ENCODE data around the gene SLC38A6.

SLC38A6 gene

GRCh38 chr14:61033054-61033453, 52.0 kb downstream of the SLC38A6 start:
- Histone ChIP-seq H4K20me1 (ENCODE audit: insufficient read depth, low read length, poor library complexity, severe bottlenecking) (no peaks in the 10 kb centered on the region), H3K9ac (ENCODE audit: low read depth, low read length, poor library complexity, severe bottlenecking) (no peak overlapping the region)

GRCh38 chr14:61033855-61034254, 52.8 kb downstream of the SLC38A6 start:
- no peaks in the 10 kb centered on the region for H3K79me2 ChIP-seq (ENCODE audit: insufficient read depth, low read length)
- H3K9ac ChIP-seq (ENCODE audit: low read depth, low read length, poor library complexity, severe bottlenecking) = no peak overlapping the region
- TF ChIP-seq EZH2phosphoT487 (IDR thresholded peaks at IDR 0.05; ENCODE audit: borderline replicate concordance) (no peak), CTCF (conservative IDR thresholded peaks at IDR 0.05; ENCODE audit: low read length) (no peak)
- no peaks in the 10 kb centered on the region for H3K9me3 ChIP-seq (ENCODE audit: insufficient read depth, low read depth, low read length)
- H3K27me3 ChIP-seq (ENCODE audit: insufficient read depth, low read length, poor library complexity, severe bottlenecking) = no peaks in the 10 kb centered on the region
- no peaks in the 10 kb centered on the region for H4K20me1 ChIP-seq (ENCODE audit: insufficient read depth, low read length, poor library complexity, severe bottlenecking)
- peaks cover 8% of the 10 kb centered on the region for H3K4me1 ChIP-seq (ENCODE audit: insufficient read depth, low read length, poor library complexity, severe bottlenecking)
- H3K9me2 ChIP-seq (replicated peaks; ENCODE audit: low read depth, low read length) = no peaks in the 10 kb centered on the region
- H3K4me2 ChIP-seq (ENCODE audit: low read depth, low read length, poor library complexity, severe bottlenecking) = no peak overlapping the region
- H3K4me3 ChIP-seq (ENCODE audit: low read length, poor library complexity, severe bottlenecking) = no peak overlapping the region
- no peak overlapping the region for H2AFZ ChIP-seq (ENCODE audit: low read length)
- H3F3A ChIP-seq (ENCODE audit: low read depth) = no peaks in the 10 kb centered on the region
- H3K36me3 ChIP-seq (ENCODE audit: insufficient read depth, low read length) = no peaks in the 10 kb centered on the region

More at GRCh38 chr14:61033054-61033453, 52.0 kb downstream of the SLC38A6 start:
- no peak overlapping the region for H3K4me3 ChIP-seq (ENCODE audit: low read length, poor library complexity, severe bottlenecking)
- no peaks in the 10 kb centered on the region for H3K27me3 ChIP-seq (ENCODE audit: insufficient read depth, low read length, poor library complexity, severe bottlenecking)
- no peaks in the 10 kb centered on the region for H3K9me3 ChIP-seq (ENCODE audit: insufficient read depth, low read depth, low read length)
- peaks cover 8% of the 10 kb centered on the region for H3K4me1 ChIP-seq (ENCODE audit: insufficient read depth, low read length, poor library complexity, severe bottlenecking)
- H3K4me2 ChIP-seq (ENCODE audit: low read depth, low read length, poor library complexity, severe bottlenecking) = no peak overlapping the region
- TF ChIP-seq EZH2phosphoT487 (IDR thresholded peaks at IDR 0.05; ENCODE audit: borderline replicate concordance) = no peak
- TF ChIP-seq CTCF (conservative IDR thresholded peaks at IDR 0.05; ENCODE audit: low read length) = no peak
- H3K79me2 ChIP-seq (ENCODE audit: insufficient read depth, low read length) = no peaks in the 10 kb centered on the region
- H3F3A ChIP-seq (ENCODE audit: low read depth) = no peaks in the 10 kb centered on the region
- H3K9me2 ChIP-seq (replicated peaks; ENCODE audit: low read depth, low read length) = no peaks in the 10 kb centered on the region
- no peak overlapping the region for H2AFZ ChIP-seq (ENCODE audit: low read length)
- no peaks in the 10 kb centered on the region for H3K36me3 ChIP-seq (ENCODE audit: insufficient read depth, low read length)

GRCh38 chr14:61034416-61035120, 53.5 kb downstream of the SLC38A6 start:
- Histone ChIP-seq H3K79me2 (ENCODE audit: insufficient read depth, low read length) (no peaks in the 10 kb centered on the region), H3K9me3 (ENCODE audit: insufficient read depth, low read depth, low read length) (no peaks in the 10 kb centered on the region), H4K20me1 (ENCODE audit: insufficient read depth, low read length, poor library complexity, severe bottlenecking) (no peaks in the 10 kb centered on the region), H3K4me3 (ENCODE audit: low read length, poor library complexity, severe bottlenecking) (no peak overlapping the region), H3K4me2 (ENCODE audit: low read depth, low read length, poor library complexity, severe bottlenecking) (no peak overlapping the region), H2AFZ (ENCODE audit: low read length) (0 out of 2 replicates have a peak overlapping the region, but pooled peaks have one; percentile 32), H3K9ac (ENCODE audit: low read depth, low read length, poor library complexity, severe bottlenecking) (no peak overlapping the region), H3K9me2 (replicated peaks; ENCODE audit: low read depth, low read length) (no peaks in the 10 kb centered on the region), H3K4me1 (ENCODE audit: insufficient read depth, low read length, poor library complexity, severe bottlenecking) (peaks cover 8% of the 10 kb centered on the region), H3K36me3 (ENCODE audit: insufficient read depth, low read length) (no peaks in the 10 kb centered on the region), H3K27me3 (ENCODE audit: insufficient read depth, low read length, poor library complexity, severe bottlenecking) (no peaks in the 10 kb centered on the region), H3F3A (ENCODE audit: low read depth) (no peaks in the 10 kb centered on the region)
- no peak for TF ChIP-seq EZH2phosphoT487 (IDR thresholded peaks at IDR 0.05; ENCODE audit: borderline replicate concordance)
- TF ChIP-seq CTCF (conservative IDR thresholded peaks at IDR 0.05; ENCODE audit: low read length) = no peak

Data from Loucy (cell line).